HepG2 (cell line): Measurements from ENCODE around the gene PIR.

Experiments
- TOE1 ChIP-seq: sonication (generic); formaldehyde crosslinking; IDR thresholded peaks from 2 replicates; pipeline ENCODE4 v1.4.0; 2020; ENCODE audit warnings: mild to moderate bottlenecking, missing genetic modification reagents
- TOPORS ChIP-seq: sonication (generic); formaldehyde crosslinking; IDR thresholded peaks from 2 replicates; pipeline ENCODE4 v1.8.0; 2023; ENCODE audit warnings: mild to moderate bottlenecking, missing genetic modification reagents
- ZNF274 ChIP-seq: sonication (generic); formaldehyde crosslinking; IDR thresholded peaks from 2 replicates; pipeline ENCODE4 v1.5.1; 2020; ENCODE audit warnings: mild to moderate bottlenecking, missing genetic modification reagents

- TF ChIP-seq TOE1 (CRISPR knock-in tag) (no peak), ZNF274 (CRISPR knock-in tag) (no peak), TOPORS (no peak)
Observed at GRCh38 chrX:15451913-15452312, 41.2 kb downstream of the PIR start.
